ENCODE data around the gene C1D.

DNA sequence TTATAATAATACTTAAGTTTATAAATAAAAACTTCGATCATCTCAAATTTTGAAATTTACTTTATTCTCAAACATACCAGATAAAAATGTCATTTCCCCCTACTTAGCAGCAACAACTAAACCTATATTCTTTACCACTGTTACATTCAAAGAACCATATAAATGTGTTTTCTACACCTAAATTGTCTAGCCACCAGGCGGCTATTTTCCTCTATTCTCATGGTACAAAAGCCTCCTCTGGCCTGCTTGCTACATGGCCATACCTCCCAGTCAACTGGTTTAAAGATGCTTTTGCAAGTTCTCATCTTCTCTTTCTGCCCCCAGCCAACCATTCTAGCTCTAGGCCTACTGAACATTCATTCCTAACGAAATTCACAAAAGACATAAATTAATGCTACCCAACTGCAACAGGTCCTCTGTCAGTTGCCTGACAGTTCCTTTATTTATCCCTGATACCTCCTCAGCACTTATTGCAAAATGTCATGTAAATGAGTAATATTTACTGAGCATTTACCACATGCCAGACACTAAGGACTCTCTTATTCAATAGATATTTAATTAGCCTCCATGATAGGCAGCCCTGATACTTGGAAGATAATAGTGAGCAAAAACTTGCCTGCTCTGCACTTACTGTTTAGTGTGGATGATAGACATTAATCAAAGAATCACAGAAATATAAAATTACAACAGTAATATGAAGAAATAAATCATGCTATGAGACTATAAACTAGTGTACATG, 5.0 kb downstream of the C1D start:
- TF ChIP-seq, protein P1, sequence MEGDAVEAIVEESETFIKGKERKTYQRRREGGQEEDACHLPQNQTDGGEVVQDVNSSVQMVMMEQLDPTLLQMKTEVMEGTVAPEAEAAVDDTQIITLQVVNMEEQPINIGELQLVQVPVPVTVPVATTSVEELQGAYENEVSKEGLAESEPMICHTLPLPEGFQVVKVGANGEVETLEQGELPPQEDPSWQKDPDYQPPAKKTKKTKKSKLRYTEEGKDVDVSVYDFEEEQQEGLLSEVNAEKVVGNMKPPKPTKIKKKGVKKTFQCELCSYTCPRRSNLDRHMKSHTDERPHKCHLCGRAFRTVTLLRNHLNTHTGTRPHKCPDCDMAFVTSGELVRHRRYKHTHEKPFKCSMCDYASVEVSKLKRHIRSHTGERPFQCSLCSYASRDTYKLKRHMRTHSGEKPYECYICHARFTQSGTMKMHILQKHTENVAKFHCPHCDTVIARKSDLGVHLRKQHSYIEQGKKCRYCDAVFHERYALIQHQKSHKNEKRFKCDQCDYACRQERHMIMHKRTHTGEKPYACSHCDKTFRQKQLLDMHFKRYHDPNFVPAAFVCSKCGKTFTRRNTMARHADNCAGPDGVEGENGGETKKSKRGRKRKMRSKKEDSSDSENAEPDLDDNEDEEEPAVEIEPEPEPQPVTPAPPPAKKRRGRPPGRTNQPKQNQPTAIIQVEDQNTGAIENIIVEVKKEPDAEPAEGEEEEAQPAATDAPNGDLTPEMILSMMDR (conservative IDR thresholded peaks at IDR 0.05; ENCODE audit: low read depth, low read length), result no peak
- TF ChIP-seq POLR2A (IDR thresholded peaks at IDR 0.05; ENCODE audit: low read depth, low read length) (no peak), BHLHE40 (IDR thresholded peaks at IDR 0.05; ENCODE audit: low read depth, low read length) (no peak), CEBPB (IDR thresholded peaks at IDR 0.05; ENCODE audit: low read depth, low read length) (no peak), MXI1 (IDR thresholded peaks at IDR 0.05; ENCODE audit: borderline replicate concordance, low read depth, low read length) (no peak), MAFK (IDR thresholded peaks at IDR 0.05; ENCODE audit: low read depth, low read length) (no peak), RFX5 (IDR thresholded peaks at IDR 0.05; ENCODE audit: low read depth, low read length) (no peak), MAZ (IDR thresholded peaks at IDR 0.05; ENCODE audit: borderline replicate concordance, low read depth, low read length) (no peak), FOS (IDR thresholded peaks at IDR 0.05; ENCODE audit: low read depth, low read length) (no peak), SMC3 (IDR thresholded peaks at IDR 0.05; ENCODE audit: low read depth, low read length) (no peak), RAD21 (IDR thresholded peaks at IDR 0.05; ENCODE audit: low read length) (no peak), ELK1 (IDR thresholded peaks at IDR 0.05; ENCODE audit: borderline replicate concordance, low read depth, low read length) (no peak), RCOR1 (IDR thresholded peaks at IDR 0.05; ENCODE audit: insufficient replicate concordance, low read length) (no peak)
